Naive B cell (primary cell): ENCODE data around the gene COL9A3. TPM values are rescaled to one million over a fixed set of nuclear protein-coding genes. Genes with fewer than 3 reads are reported as not detected.
A peak's percentile ranks its signal among the peaks of the same experiment; 100 is the strongest.
"Not testable (repeated sequence)": the region's sequence is repeated elsewhere in the genome, so short reads cannot be mapped to it uniquely, and the experiment has no call there.

Experiments
- ATAC-seq, 2 donors: fragments of 150-1000 bp; cut with Tn5 transposase; 2 replicates each; pipeline ENCODE4 v1.10.0; 2021; ENCODE audit warnings: low read depth in 2 of 2, mild to moderate bottlenecking in 2 of 2, moderate library complexity in 2 of 2
- DNase-seq: peaks from one replicate; pipeline ENCODE4 v3.0.0; 2022
- H3K27ac Mint-ChIP-seq, 6 donors: one replicate each; pipeline ENCODE4 v1.8.0; 2020 to 2022; ENCODE audit warnings: mild to moderate bottlenecking in 6 of 6, mixed read lengths in 6 of 6, moderate library complexity in 5 of 6, inconsistent platforms in 2 of 6
- H3K27me3 Mint-ChIP-seq, 3 donors: one replicate each; pipeline ENCODE4 v1.8.0; 2021 to 2022; ENCODE audit warnings: mixed read lengths in 3 of 3, mild to moderate bottlenecking in 1 of 3
- H3K36me3 Mint-ChIP-seq, 2 donors: one replicate each; pipeline ENCODE4 v1.8.0; 2020 to 2022; ENCODE audit warnings: mixed read lengths in 2 of 2, inconsistent platforms in 1 of 2, mild to moderate bottlenecking in 1 of 2
- H3K4me1 Mint-ChIP-seq, 3 donors: one replicate each; pipeline ENCODE4 v1.8.0; 2020 to 2022; ENCODE audit warnings: mixed read lengths in 3 of 3, inconsistent platforms in 1 of 3, mild to moderate bottlenecking in 1 of 3, moderate library complexity in 1 of 3
- H3K4me3 Mint-ChIP-seq, 8 donors: one replicate each; pipeline ENCODE4 v1.8.0; 2020 to 2022; ENCODE audit warnings: mild to moderate bottlenecking in 8 of 8, mixed read lengths in 8 of 8, moderate library complexity in 8 of 8, inconsistent platforms in 2 of 8
- H3K9me3 Mint-ChIP-seq, 7 donors: one replicate each; pipeline ENCODE4 v1.8.0; 2020 to 2022; ENCODE audit warnings: mixed read lengths in 7 of 7, mild to moderate bottlenecking in 5 of 7, inconsistent platforms in 2 of 7, moderate library complexity in 1 of 7
- polyA plus RNA-seq, 6 donors: library from polyadenylated mRNA; unstranded; fragments of 300-500 nt; fragmentation: Illumina TruSeq; gene quantifications; one replicate each; pipeline ENCODE4 v1.2.3, GENCODE V29; 2021; ENCODE audit warnings: low read depth in 6 of 6

COL9A3 gene
- polyA plus RNA-seq, 6 donors from 2014 or later, result 1.2 to 19.6 (median 2.6) TPM

DNA sequence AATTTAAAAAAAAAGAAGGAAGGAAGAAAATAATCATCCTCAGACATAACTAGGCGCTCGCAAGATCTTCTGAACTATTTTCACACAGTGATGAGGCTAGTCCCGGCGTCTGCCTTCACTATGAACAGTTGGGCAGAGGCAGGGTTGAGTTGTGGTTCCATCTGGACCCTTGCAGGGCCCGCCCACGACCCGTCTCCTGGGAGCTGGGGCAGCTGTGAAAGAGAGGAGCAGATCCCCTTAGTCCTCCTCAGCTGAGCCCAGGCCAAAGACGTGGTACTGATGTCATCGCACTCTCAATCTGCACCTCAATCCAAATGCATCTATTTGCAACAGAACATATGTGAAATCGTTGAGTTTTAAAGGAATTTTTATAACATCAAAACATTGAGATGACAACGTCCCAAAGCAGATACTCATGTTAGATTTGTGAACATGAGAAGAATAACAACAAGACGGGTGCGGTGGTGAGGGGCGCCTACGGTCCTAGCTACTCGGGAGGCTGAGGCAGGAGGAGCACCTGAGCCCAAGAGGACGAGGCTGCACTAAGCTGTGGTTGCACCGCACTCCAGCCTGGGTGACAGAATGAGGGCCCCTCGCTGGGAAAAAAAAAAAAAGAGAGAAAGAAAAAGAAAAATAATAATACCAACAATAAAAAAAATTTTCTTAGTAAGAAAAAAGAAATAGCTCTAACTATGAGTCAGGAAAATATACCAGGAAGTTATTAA is 29.5 kb downstream of the COL9A3 start:
- Mint-ChIP-seq H3K4me3 (no peak overlapping the region), H3K36me3 (peaks cover 0 to 5% of the 10 kb centered on the region in 2 donors), H3K27me3 (no peaks in the 10 kb centered on the region), H3K27ac (peak overlapping the region in 1 of 6 donors; percentile 81), H3K9me3 (no peaks in the 10 kb centered on the region), H3K4me1 (peaks cover 0 to 3% (median 1%) of the 10 kb centered on the region in 3 donors)
- ATAC-seq (no peak), DNase-seq (no peak)

DNA sequence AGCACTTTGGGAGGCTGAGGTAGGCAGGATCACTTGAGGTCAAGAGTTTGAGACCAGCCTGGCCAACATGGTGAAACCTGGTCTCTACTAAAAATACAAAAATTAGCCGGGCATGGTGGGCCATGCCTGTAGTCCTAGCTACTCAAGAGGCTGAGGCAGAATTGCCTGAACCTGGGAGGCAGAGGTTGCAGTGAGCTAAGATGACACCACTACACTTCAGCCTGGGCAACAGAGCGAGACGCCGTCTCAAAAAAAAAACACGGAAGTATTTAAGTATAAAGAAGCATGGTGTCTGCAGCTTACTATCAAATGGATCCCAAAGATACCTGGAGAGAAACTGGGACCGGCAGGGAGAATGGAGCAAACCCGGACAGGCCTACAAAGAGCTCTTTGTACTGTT is 32.1 kb downstream of the COL9A3 start:
- Mint-ChIP-seq H3K36me3 (peaks cover 0 to 15% of the 10 kb centered on the region in 2 donors), H3K27ac (peak overlapping the region in 1 of 6 donors; percentile 32)
- not testable (repeated sequence) for DNase-seq, ATAC-seq, H3K27me3 Mint-ChIP-seq, H3K4me3 Mint-ChIP-seq, H3K9me3 Mint-ChIP-seq, H3K4me1 Mint-ChIP-seq

DNA sequence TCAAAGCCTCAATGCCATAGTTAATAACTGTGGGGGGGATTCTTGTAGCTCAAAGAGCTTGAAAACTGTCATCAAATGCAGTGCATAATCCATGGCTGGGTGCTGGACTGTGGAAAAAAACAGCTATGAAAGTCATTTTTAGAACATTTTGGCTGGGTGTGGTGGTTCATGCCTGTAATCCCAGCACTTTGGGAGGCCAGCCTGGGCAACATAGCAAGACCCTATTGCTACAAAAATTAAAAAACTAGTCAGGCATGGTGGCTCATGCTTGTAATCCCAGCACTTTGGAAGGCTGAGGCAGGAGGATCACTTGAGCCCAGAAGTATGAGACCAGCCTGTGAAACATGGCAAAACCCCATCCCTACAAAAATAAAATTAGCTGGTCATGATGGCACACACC is 32.6 kb downstream of the COL9A3 start:
- ATAC-seq (no peak), DNase-seq (no peak)
- peaks cover 0 to 18% of the 10 kb centered on the region in 2 donors for H3K36me3 Mint-ChIP-seq
- H3K27me3 Mint-ChIP-seq, result no peaks in the 10 kb centered on the region
- no peaks in the 10 kb centered on the region for H3K9me3 Mint-ChIP-seq
- no peak overlapping the region for H3K4me3 Mint-ChIP-seq
- H3K27ac Mint-ChIP-seq, result no peak overlapping the region
- H3K4me1 Mint-ChIP-seq, result peaks cover 0 to 7% (median 3%) of the 10 kb centered on the region in 3 donors

DNA sequence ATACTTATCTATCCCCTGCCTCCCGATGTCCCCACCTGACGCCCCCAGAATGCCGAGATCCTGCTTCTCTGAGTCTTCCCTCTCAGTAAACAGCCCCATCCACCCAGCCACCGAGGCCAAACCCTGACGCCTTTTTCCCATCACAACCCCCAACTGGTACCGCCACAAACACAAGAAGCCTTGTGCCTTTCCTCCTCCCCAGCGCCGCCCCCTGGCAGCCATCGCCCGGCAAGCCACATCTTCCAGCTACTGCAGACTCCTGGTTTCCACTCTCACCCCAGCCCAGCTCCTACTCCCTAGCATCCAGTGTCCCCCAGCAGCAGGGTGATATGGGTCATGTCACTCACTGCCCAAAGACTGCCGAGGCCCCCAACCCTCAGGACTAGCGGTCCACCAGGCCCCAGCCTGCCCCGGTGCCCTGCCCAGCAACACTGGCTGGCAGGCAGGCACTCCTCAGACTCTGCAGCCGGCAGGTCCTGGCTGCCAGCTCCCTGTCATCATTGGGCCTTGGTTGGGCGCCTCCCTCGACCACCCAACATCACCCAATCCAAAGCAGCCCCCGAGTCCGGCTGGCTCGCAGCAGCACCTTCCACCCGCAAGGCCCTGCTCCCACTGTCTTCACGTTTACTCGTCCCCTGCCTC is 33.6 kb downstream of the COL9A3 start:
- Mint-ChIP-seq H3K4me1 (peaks cover 0 to 7% (median 3%) of the 10 kb centered on the region in 3 donors), H3K4me3 (no peak overlapping the region), H3K36me3 (peaks cover 0 to 18% of the 10 kb centered on the region in 2 donors), H3K27ac (peak overlapping the region in 3 of 6 donors; percentile 65 to 87 (median 86)), H3K27me3 (no peaks in the 10 kb centered on the region), H3K9me3 (no peaks in the 10 kb centered on the region)
- ATAC-seq (no peak), DNase-seq (no peak)

DNA sequence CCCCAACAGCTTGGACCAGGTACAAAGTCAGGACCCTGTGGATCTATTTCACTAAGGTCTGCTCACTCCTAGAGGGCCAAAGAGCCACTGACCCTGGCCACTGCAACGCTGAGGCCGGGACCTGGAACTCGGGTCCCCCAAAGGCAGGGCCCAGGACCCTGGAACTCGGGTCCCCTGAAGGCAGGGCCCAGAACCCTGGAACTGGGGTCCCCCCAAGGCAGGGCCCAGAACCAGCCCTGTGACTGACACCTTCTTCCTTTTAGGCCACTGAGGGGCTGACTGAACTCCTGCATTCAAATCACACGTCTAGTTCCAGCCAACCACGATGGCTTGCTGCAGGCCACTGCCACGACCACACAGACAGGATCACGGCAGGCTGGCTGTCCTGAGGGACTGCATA is 35.3 kb downstream of the COL9A3 start:
- H3K9me3 Mint-ChIP-seq, result no peaks in the 10 kb centered on the region

DNA sequence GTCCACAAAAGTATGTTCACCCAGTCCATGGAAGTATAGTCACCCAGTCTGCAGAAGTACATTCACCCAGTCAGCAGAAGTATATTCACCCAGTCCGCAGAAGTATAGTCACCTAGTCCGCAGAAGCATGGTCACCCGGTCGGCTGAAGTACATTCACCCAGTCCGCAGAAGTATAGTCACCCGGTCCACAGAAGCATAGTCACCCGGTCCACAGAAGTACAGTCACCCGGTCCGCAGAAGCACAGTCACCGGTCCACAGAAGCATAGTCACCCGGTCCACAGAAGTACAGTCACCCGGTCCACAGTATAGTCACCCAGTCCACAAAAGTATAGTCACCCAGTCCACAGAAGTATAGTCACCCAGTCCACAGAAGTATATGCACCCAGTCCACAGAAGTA is 36.0 kb downstream of the COL9A3 start:
- no peaks in the 10 kb centered on the region for H3K27me3 Mint-ChIP-seq
- H3K9me3 Mint-ChIP-seq, result no peaks in the 10 kb centered on the region
- H3K36me3 Mint-ChIP-seq, result peaks cover 11 to 18% of the 10 kb centered on the region in 2 donors
- ATAC-seq, result no peak
- H3K4me1 Mint-ChIP-seq, result peaks cover 0 to 7% (median 3%) of the 10 kb centered on the region in 3 donors
- peak overlapping the region in 1 of 8 donors; percentile 31 for H3K4me3 Mint-ChIP-seq
- H3K27ac Mint-ChIP-seq, result no peak overlapping the region
- no peak for DNase-seq

More for the DNA sequence above, 35.3 kb downstream of the COL9A3 start:
- H3K4me3 Mint-ChIP-seq, result peak overlapping the region in 1 of 8 donors; percentile 31
- no peak for DNase-seq
- H3K36me3 Mint-ChIP-seq, result peaks cover 5 to 16% of the 10 kb centered on the region in 2 donors
- peaks cover 0 to 7% (median 3%) of the 10 kb centered on the region in 3 donors for H3K4me1 Mint-ChIP-seq
- H3K27ac Mint-ChIP-seq, result no peak overlapping the region
- no peaks in the 10 kb centered on the region for H3K27me3 Mint-ChIP-seq
- ATAC-seq, result no peak

DNA sequence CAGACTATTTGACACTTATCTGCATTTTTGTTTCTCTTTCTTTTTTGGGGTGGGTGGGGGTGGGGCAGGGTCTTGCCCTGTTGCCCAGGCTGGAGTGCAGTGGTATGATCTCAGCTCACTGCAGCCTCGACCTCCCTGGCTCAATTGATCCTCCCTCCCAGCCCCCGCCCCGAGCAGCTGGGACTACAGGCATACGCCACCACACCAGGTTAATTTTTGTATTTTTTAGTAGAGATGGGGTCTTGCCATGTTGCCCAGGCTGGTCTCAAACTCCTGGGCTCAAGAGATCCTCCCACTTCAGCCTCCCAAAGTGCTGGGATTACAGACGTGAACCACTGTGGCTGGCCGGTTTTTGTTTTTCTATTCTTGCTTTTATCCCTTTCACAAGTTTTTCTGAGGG is 36.5 kb downstream of the COL9A3 start:
- peaks cover 3 to 10% (median 7%) of the 10 kb centered on the region in 3 donors for H3K4me1 Mint-ChIP-seq
- H3K36me3 Mint-ChIP-seq, result peaks cover 16 to 18% of the 10 kb centered on the region in 2 donors
- DNase-seq, result not testable (repeated sequence)

DNA sequence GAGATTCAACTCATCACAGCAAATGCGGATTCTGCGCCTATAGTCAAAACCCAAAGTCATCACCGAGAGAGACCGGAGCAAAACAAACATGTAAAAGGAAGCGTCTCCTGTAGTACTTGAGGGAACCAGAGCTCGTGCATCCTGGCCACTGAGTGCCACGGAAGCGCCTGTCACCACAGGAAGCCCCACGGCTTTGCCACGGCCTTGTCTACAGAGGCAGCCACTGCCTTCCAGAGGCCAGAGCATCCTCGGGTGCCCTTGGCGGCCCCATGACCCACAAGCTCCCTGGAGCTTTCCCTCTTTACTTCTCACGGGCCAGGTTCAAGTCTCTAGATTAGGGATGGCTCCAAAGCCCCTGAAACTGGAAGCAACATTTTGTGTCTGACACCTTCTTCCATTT is 37.3 kb downstream of the COL9A3 start:
- Mint-ChIP-seq H3K4me3 (no peak overlapping the region), H3K36me3 (peaks cover 17 to 18% of the 10 kb centered on the region in 2 donors), H3K9me3 (no peaks in the 10 kb centered on the region), H3K27ac (no peak overlapping the region), H3K4me1 (peaks cover 5 to 12% (median 6%) of the 10 kb centered on the region in 3 donors), H3K27me3 (peaks cover 0 to 5% (median 4%) of the 10 kb centered on the region in 3 donors)
- no peak for DNase-seq
- ATAC-seq, result no peak

More for the DNA sequence above, 36.5 kb downstream of the COL9A3 start:
- not testable (repeated sequence) for H3K9me3 Mint-ChIP-seq, H3K27me3 Mint-ChIP-seq, ATAC-seq, H3K4me3 Mint-ChIP-seq, H3K27ac Mint-ChIP-seq

DNA sequence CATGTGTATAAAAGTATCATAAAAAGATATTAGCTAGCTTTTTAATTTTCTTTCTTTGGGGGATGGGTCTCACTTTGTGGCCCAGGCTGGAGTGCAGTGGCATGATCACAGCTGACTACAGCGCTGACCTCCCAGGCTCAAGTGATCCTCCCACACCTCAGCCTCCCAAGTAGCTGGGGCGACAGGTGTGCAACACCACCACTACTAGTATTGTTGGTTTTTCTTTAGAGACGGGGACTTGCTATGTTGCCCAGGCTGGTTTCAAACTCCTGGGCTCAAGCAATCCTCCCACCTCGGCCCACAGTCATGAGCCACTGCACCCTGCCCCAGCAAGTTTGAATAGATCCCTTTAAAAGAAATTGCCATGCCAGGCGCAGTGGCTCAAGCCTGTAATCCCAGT is 38.3 kb downstream of the COL9A3 start:
- H3K9me3 Mint-ChIP-seq, result no peaks in the 10 kb centered on the region
- peaks cover 17 to 18% of the 10 kb centered on the region in 2 donors for H3K36me3 Mint-ChIP-seq
- ATAC-seq (no peak), DNase-seq (no peak)
- H3K4me1 Mint-ChIP-seq, result peaks cover 5 to 16% (median 7%) of the 10 kb centered on the region in 3 donors
- no peak overlapping the region for H3K27ac Mint-ChIP-seq
- peaks cover 0 to 5% (median 4%) of the 10 kb centered on the region in 3 donors for H3K27me3 Mint-ChIP-seq
- no peak overlapping the region for H3K4me3 Mint-ChIP-seq

DNA sequence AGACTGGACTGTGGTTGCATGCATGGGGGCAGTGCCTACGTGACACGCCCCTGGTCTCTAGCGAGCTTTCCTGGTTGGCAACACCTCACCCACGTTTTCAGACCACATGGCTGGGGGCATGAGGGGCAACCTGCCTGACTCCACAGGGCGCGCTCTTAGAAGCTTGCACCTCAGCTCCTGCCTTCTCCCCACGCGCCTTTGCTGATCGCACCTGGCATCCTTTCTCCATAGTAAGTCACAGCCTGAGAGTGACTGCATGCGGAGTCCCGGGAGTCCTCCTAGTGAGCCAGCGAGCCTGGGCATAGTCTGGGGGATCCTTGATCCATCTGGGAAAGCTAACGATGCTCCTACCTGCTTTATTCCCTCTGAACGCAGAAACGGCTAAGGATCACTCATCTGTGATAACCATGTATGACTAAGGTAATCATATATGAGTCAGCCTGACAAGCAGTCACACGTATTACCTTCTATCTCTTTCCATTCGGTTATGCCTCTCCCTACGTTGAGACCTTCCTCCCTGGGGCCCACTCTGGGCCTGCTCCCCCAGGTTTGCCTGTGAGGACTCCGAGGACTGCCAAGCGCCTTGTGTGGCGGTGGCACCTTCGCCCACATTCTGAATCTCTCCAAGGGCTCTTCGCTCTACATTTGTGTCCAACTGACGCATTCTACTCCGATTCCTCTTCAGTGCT is 40.2 kb downstream of the COL9A3 start:
- ATAC-seq (no peak), DNase-seq (no peak)
- H3K9me3 Mint-ChIP-seq, result peaks cover 0 to 2% (median 0%) of the 10 kb centered on the region in 7 donors
- no peak overlapping the region for H3K4me3 Mint-ChIP-seq
- peaks cover 17 to 18% of the 10 kb centered on the region in 2 donors for H3K36me3 Mint-ChIP-seq
- H3K27ac Mint-ChIP-seq, result no peak overlapping the region
- H3K4me1 Mint-ChIP-seq, result peaks cover 11 to 20% (median 13%) of the 10 kb centered on the region in 3 donors
- H3K27me3 Mint-ChIP-seq, result peaks cover 0 to 5% (median 4%) of the 10 kb centered on the region in 3 donors

DNA sequence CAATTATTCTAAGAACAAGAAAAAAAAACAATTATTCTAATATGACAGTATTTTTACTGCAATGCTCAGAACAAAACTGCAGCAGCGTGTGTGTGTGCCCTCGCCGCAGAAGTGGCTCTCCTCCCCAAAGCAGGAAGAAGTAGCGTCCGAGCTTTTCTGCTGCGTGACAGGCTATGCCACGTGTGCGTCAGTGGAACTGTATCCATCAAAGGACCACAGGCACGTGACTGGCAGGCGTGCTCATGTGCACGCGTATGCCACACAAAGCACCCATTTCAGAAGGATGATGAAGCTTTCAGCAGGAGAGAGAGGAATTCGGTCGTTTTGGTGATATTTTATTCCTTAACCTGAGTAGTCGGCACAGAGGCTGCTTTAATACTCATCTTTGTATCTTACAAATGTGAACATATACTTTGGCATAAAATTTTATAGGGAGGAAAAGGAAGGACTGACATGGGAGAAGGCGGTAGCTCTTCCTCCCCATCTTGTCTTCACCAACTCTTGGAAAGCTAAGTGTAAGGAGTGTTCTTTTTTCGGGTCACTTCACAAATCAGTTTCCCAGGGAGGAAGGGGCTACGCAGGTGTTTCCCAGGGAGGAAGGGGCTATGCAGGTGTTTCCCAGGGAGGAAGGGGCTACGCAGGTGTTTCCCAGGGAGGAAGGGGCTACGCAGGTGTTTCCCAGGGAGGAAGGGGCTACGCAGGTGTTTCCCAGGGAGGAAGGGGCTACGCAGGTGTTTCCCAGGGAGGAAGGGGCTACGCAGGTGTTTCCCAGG is 41.4 kb downstream of the COL9A3 start:
- Mint-ChIP-seq H3K27ac (peak overlapping the region in 1 of 6 donors; percentile 52), H3K4me3 (peak overlapping the region in 3 of 8 donors; percentile 32 to 57 (median 43)), H3K36me3 (peaks cover 11 to 17% of the 10 kb centered on the region in 2 donors), H3K9me3 (peaks cover 0 to 6% (median 3%) of the 10 kb centered on the region in 7 donors), H3K4me1 (peaks cover 15 to 17% (median 16%) of the 10 kb centered on the region in 3 donors), H3K27me3 (peaks cover 0 to 5% (median 4%) of the 10 kb centered on the region in 3 donors)
- DNase-seq (no peak), ATAC-seq (no peak)

DNA sequence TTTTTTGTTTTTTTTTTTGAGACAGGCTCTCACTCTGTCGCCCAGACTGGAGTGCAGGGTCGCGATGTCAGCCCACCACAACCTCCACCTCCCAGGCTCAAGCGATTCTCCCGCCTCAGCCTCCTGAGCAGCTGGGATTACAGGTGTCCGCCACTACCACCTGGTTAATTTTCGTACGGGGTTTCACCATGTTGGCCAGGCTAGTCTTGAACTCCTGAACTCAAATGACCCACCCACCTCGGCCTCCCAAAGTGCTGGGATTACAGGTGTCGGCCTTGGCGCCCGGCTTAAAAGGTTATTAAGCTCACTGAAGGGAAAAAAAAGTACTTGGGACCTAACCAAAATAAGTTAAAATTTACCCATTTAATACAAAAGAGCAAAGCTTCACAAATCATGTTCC is 42.9 kb downstream of the COL9A3 start:
- Mint-ChIP-seq H3K4me3 (peak overlapping the region; percentile 41 to 87 (median 64)), H3K27me3 (peaks cover 0 to 5% (median 4%) of the 10 kb centered on the region in 3 donors), H3K27ac (peak overlapping the region in 1 of 6 donors; percentile 74), H3K4me1 (peaks cover 15 to 17% (median 16%) of the 10 kb centered on the region in 3 donors), H3K36me3 (peaks cover 6 to 17% of the 10 kb centered on the region in 2 donors), H3K9me3 (peaks cover 0 to 6% (median 3%) of the 10 kb centered on the region in 7 donors)
- no peak for DNase-seq
- ATAC-seq, result no peak
